Neural progenitor cell (in vitro differentiated cells): ENCODE results near the gene STX16. TPM values are rescaled to one million over a fixed set of nuclear protein-coding genes. Genes with fewer than 3 reads are reported as not detected.
A peak's percentile ranks its signal among the peaks of the same experiment; 100 is the strongest.

Source experiments
- DNase-seq: peaks from one replicate; pipeline ENCODE4 v3.0.0-alpha.2; 2016; ENCODE audit warnings: low spot score
- H2AFZ ChIP-seq: fragments of 200-600 bp; sonication (generic); replicated peaks from 2 replicates; pipeline ENCODE4 v1.6.1; 2016; ENCODE audit warnings: antibody characterized with exemption
- H3F3A ChIP-seq: fragments of 200-600 bp; sonication (generic); 2 replicates; pipeline ENCODE4 v1.6.1; 2016; ENCODE audit warnings: antibody characterized with exemption, low read depth
- H3K27ac ChIP-seq: fragments of 200-600 bp; sonication (generic); 2 replicates; pipeline ENCODE4 v1.5.1; 2016; ENCODE audit warnings: mild to moderate bottlenecking
- H3K27me3 ChIP-seq: fragments of 200-600 bp; sonication (generic); 2 replicates; pipeline ENCODE4 v1.6.1; 2016; ENCODE audit warnings: mild to moderate bottlenecking, moderate library complexity
- H3K36me3 ChIP-seq: fragments of 200-600 bp; sonication (generic); 2 replicates; pipeline ENCODE4 v1.5.1; 2016
- H3K4me1 ChIP-seq: fragments of 200-600 bp; sonication (generic); 2 replicates; pipeline ENCODE4 v1.6.1; 2016; ENCODE audit warnings: mixed run types
- H3K4me2 ChIP-seq: fragments of 200-600 bp; sonication (generic); 2 replicates; pipeline ENCODE4 v1.6.1; 2016
- H3K4me3 ChIP-seq: fragments of 200-600 bp; sonication (generic); 2 replicates; pipeline ENCODE4 v1.5.1; 2016
- H3K79me2 ChIP-seq: fragments of 200-600 bp; sonication (generic); 2 replicates; pipeline ENCODE4 v1.6.1; 2016; ENCODE audit warnings: low read depth
- H3K9ac ChIP-seq: fragments of 200-600 bp; sonication (generic); 2 replicates; pipeline ENCODE4 v1.6.1; 2016
- H3K9me3 ChIP-seq: fragments of 200-600 bp; sonication (generic); 2 replicates; pipeline ENCODE4 v1.5.1; 2016; ENCODE audit warnings: low read depth
- H4K20me1 ChIP-seq: fragments of 200-600 bp; sonication (generic); 2 replicates; pipeline ENCODE4 v1.6.1; 2016; ENCODE audit warnings: low read depth
- H3K27ac Mint-ChIP-seq: 3 replicates; pipeline ENCODE4 v1.8.0; 2021; ENCODE audit warnings: mixed read lengths
- H3K27me3 Mint-ChIP-seq: 2 replicates; pipeline ENCODE4 v1.8.0; 2022; ENCODE audit warnings: low read depth, mild to moderate bottlenecking, inconsistent platforms, moderate library complexity, mixed read lengths; ENCODE audit not compliant: insufficient read depth
- H3K36me3 Mint-ChIP-seq: 3 replicates; pipeline ENCODE4 v1.8.0; 2021; ENCODE audit warnings: mixed read lengths
- H3K4me1 Mint-ChIP-seq: 3 replicates; pipeline ENCODE4 v1.8.0; 2021; ENCODE audit warnings: mixed read lengths
- H3K4me3 Mint-ChIP-seq: 3 replicates; pipeline ENCODE4 v1.8.0; 2021; ENCODE audit warnings: mild to moderate bottlenecking, moderate library complexity, mixed read lengths
- H3K9me3 Mint-ChIP-seq: 3 replicates; pipeline ENCODE4 v1.8.0; 2020; ENCODE audit warnings: mixed read lengths
- EZH2 ChIP-seq: fragments of 200-600 bp; sonication (generic); IDR thresholded peaks from 2 replicates; pipeline ENCODE4 v1.6.1; 2017; ENCODE audit warnings: antibody characterized with exemption, mild to moderate bottlenecking, moderate library complexity
- EZH2phosphoT487 ChIP-seq: fragments of 200-600 bp; sonication (generic); IDR thresholded peaks from 2 replicates; pipeline ENCODE4 v1.6.1; 2017; ENCODE audit warnings: antibody characterized with exemption
- total RNA-seq: library from RNA; depleted of rRNA; stranded (reverse); fragments of >200 nt; gene quantifications from 2 replicates; pipeline ENCODE4 v1.2.3, GENCODE V29; 2015; ENCODE audit warnings: low replicate concordance
- TF ChIP-seq, protein P1 (sequence below): fragments of 200-600 bp; sonication (generic); IDR thresholded peaks from 2 replicates; pipeline ENCODE4 v1.5.1; 2017; ENCODE audit warnings: antibody characterized with exemption, mild to moderate bottlenecking

STX16 gene
- total RNA-seq, 1 donor from 2014 or later = 46.6 TPM

DNA sequence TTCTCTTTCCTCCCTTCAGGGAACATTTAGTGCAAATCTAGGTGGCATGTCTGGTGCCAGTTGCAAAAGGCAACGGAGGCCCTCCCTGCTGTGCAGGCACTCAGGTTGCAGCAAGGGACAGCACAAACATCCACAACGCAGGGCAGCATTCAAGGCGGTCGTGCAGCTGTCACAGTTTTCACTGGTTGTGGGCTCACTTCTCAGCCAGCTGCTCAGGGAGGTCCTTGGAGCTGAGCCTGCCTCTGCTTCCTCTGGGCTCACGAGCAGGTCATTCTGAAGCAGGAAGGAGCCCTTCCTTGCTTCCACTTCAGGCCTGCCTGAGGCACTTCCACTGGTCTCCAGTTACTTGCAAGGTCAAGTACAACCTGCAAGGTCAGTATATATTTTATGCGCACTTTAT is 37.8 kb downstream of the STX16 start:
- Histone ChIP-seq H4K20me1 (no peaks in the 10 kb centered on the region), H3K9ac (no peak overlapping the region), H2AFZ (no peak overlapping the region), H3K9me3 (no peaks in the 10 kb centered on the region), H3K4me1 (peaks cover 6% of the 10 kb centered on the region), H3K4me2 (no peak overlapping the region), H3K4me3 (no peak overlapping the region), H3K79me2 (no peaks in the 10 kb centered on the region), H3K27me3 (no peaks in the 10 kb centered on the region), H3F3A (peaks cover 18% of the 10 kb centered on the region), H3K36me3 (no peaks in the 10 kb centered on the region), H3K27ac (no peak overlapping the region)
- Mint-ChIP-seq H3K9me3 (no peaks in the 10 kb centered on the region), H3K27me3 (peaks cover 5% of the 10 kb centered on the region), H3K4me1 (peaks cover 10% of the 10 kb centered on the region), H3K36me3 (no peaks in the 10 kb centered on the region), H3K4me3 (no peak overlapping the region), H3K27ac (no peak overlapping the region)
- TF ChIP-seq, protein P1, sequence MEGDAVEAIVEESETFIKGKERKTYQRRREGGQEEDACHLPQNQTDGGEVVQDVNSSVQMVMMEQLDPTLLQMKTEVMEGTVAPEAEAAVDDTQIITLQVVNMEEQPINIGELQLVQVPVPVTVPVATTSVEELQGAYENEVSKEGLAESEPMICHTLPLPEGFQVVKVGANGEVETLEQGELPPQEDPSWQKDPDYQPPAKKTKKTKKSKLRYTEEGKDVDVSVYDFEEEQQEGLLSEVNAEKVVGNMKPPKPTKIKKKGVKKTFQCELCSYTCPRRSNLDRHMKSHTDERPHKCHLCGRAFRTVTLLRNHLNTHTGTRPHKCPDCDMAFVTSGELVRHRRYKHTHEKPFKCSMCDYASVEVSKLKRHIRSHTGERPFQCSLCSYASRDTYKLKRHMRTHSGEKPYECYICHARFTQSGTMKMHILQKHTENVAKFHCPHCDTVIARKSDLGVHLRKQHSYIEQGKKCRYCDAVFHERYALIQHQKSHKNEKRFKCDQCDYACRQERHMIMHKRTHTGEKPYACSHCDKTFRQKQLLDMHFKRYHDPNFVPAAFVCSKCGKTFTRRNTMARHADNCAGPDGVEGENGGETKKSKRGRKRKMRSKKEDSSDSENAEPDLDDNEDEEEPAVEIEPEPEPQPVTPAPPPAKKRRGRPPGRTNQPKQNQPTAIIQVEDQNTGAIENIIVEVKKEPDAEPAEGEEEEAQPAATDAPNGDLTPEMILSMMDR = no peak
- TF ChIP-seq EZH2 (no peak), EZH2phosphoT487 (no peak)
- DNase-seq = no peak

DNA sequence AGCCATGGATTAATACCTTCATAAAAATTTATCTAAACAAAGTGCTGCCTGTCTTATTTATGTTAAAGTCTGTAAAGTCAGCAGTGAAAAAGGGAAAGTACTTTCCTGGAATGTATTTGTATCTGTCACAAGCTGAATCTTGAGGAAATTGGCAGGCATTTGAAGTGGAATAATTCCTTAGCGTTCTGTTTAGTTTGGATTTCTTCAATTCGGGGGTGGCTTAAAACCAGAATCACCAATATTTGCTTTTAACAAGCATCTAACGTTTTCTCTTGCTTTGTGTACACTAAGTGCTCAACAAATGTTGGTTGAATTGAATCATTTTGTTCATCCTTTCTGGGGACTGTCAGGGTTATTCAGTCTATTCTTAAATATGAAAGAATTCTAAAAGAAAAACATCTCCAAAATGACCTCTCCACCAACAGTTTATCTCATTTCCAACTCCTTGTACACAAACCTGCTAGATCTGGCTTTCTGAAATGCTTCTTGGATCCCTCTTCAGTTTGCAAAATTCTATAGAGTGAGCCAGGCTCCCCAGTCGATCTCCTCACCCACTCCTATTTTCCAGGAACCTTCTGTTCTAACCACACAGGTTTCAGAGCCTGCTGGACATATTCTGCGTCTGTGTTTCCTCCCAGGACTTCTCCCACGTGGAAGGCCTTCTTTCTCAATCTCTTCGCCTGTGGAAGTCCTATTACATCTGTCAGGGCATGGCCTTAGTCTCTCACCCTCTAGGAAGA is 39.5 kb downstream of the STX16 start:
- H3K4me1 ChIP-seq = peaks cover 6% of the 10 kb centered on the region
- no peak overlapping the region for H3K4me3 Mint-ChIP-seq
- H3K27me3 Mint-ChIP-seq = peaks cover 5% of the 10 kb centered on the region
- no peak overlapping the region for H3K27ac ChIP-seq
- no peak for DNase-seq
- H3K9me3 Mint-ChIP-seq = no peaks in the 10 kb centered on the region
- H3K36me3 Mint-ChIP-seq = no peaks in the 10 kb centered on the region
- no peaks in the 10 kb centered on the region for H3K27me3 ChIP-seq
- no peak overlapping the region for H3K4me2 ChIP-seq
- no peak overlapping the region for H2AFZ ChIP-seq
- H3K27ac Mint-ChIP-seq = no peak overlapping the region
- no peak overlapping the region for H3K4me3 ChIP-seq
- H3K79me2 ChIP-seq = no peaks in the 10 kb centered on the region
- no peaks in the 10 kb centered on the region for H3K36me3 ChIP-seq
- no peak overlapping the region for H3K9ac ChIP-seq
- no peaks in the 10 kb centered on the region for H4K20me1 ChIP-seq
- TF ChIP-seq EZH2 (no peak), EZH2phosphoT487 (no peak)
- TF ChIP-seq, protein P1 = no peak
- H3K4me1 Mint-ChIP-seq = peaks cover 10% of the 10 kb centered on the region
- H3F3A ChIP-seq = peaks cover 18% of the 10 kb centered on the region
- no peaks in the 10 kb centered on the region for H3K9me3 ChIP-seq

- Histone ChIP-seq H3K27ac (no peak overlapping the region), H3K4me2 (no peak overlapping the region)
- no peak for DNase-seq
Measured at GRCh38 chr20:58691773-58692578, 40.9 kb downstream of the STX16 start.

More at GRCh38 chr20:58691773-58692578, 40.9 kb downstream of the STX16 start:
- Histone ChIP-seq H2AFZ (peak overlapping the region; percentile 53), H3K9me3 (no peaks in the 10 kb centered on the region), H3K4me3 (no peak overlapping the region), H3K9ac (peak overlapping the region; percentile 43), H3K79me2 (no peaks in the 10 kb centered on the region), H3F3A (peaks cover 18% of the 10 kb centered on the region), H4K20me1 (no peaks in the 10 kb centered on the region), H3K27me3 (no peaks in the 10 kb centered on the region), H3K36me3 (no peaks in the 10 kb centered on the region), H3K4me1 (peaks cover 6% of the 10 kb centered on the region)
- peaks cover 5% of the 10 kb centered on the region for H3K27me3 Mint-ChIP-seq
- H3K4me3 Mint-ChIP-seq = no peak overlapping the region
- H3K4me1 Mint-ChIP-seq = peaks cover 10% of the 10 kb centered on the region
- TF ChIP-seq EZH2 = no peak
- TF ChIP-seq EZH2phosphoT487 = no peak
- TF ChIP-seq, protein P1 = no peak
- H3K27ac Mint-ChIP-seq = no peak overlapping the region
- H3K36me3 Mint-ChIP-seq = no peaks in the 10 kb centered on the region
- no peaks in the 10 kb centered on the region for H3K9me3 Mint-ChIP-seq
